Measurements from ENCODE around the gene SYNPO.

GRCh38 chr5:150663936-150664335 lies 23.5 kb downstream of the SYNPO start:
- no peak for TF ChIP-seq CTCF (IDR thresholded peaks at IDR 0.05)
- TF ChIP-seq POLR2AphosphoS5 (IDR thresholded peaks at IDR 0.05) = no peak
- no peak for TF ChIP-seq POLR2A (IDR thresholded peaks at IDR 0.05; ENCODE audit: low read depth)
- TF ChIP-seq EP300 (IDR thresholded peaks at IDR 0.05) = no peak
